ENCODE data around the gene ZNHIT3.
"Not testable (repeated sequence)": the region's sequence is repeated elsewhere in the genome, so short reads cannot be mapped to it uniquely, and the experiment has no call there.

Gene ZNHIT3

GRCh38 chr17:36485027-36485426, 1.5 kb upstream of the ZNHIT3 start:
- DNase-seq: no peak

GRCh38 chr17:36485805-36486203, 677 bp upstream of the ZNHIT3 start:
- DNase-seq: no peak

GRCh38 chr17:36493956-36494355, 7.5 kb downstream of the ZNHIT3 start:
- no peak for DNase-seq

GRCh38 chr17:36494674-36495073, 8.2 kb downstream of the ZNHIT3 start:
- DNase-seq: no peak

GRCh38 chr17:36495076-36495578, 8.6 kb downstream of the ZNHIT3 start:
- no peak for DNase-seq

GRCh38 chr17:36496018-36496789, 9.7 kb downstream of the ZNHIT3 start:
- DNase-seq: no peak

GRCh38 chr17:36498155-36498554, 11.7 kb downstream of the ZNHIT3 start:
- DNase-seq: no peak

GRCh38 chr17:36498560-36499300, 12.2 kb downstream of the ZNHIT3 start:
- no peak for DNase-seq

- no peak for DNase-seq
Measured at GRCh38 chr17:36500745-36501225, 14.3 kb downstream of the ZNHIT3 start.

- DNase-seq: no peak
Measured at GRCh38 chr17:36501351-36501750, 14.9 kb downstream of the ZNHIT3 start.

GRCh38 chr17:36501963-36502362, 15.5 kb downstream of the ZNHIT3 start:
- no peak for DNase-seq

- no peak for DNase-seq
Measured at GRCh38 chr17:36503456-36504155, 17.1 kb downstream of the ZNHIT3 start.

GRCh38 chr17:36504156-36504545, 17.7 kb downstream of the ZNHIT3 start:
- DNase-seq: no peak

GRCh38 chr17:36505171-36505570, 18.7 kb downstream of the ZNHIT3 start:
- DNase-seq: no peak

- DNase-seq: no peak
Measured at GRCh38 chr17:36506249-36506826, 19.9 kb downstream of the ZNHIT3 start.

- no peak for DNase-seq
Measured at GRCh38 chr17:36506831-36507230, 20.4 kb downstream of the ZNHIT3 start.

- DNase-seq: no peak
Measured at GRCh38 chr17:36507266-36507665, 20.8 kb downstream of the ZNHIT3 start.

- not testable (repeated sequence) for DNase-seq
Measured at GRCh38 chr17:36508439-36508838, 22.0 kb downstream of the ZNHIT3 start.

- DNase-seq: no peak
Measured at GRCh38 chr17:36509272-36509985, 22.9 kb downstream of the ZNHIT3 start.

GRCh38 chr17:36510636-36511035, 24.2 kb downstream of the ZNHIT3 start:
- no peak for DNase-seq

GRCh38 chr17:36511216-36511615, 24.7 kb downstream of the ZNHIT3 start:
- DNase-seq: no peak

- no peak for DNase-seq
Measured at GRCh38 chr17:36512641-36513040, 26.2 kb downstream of the ZNHIT3 start.
